Left forelimb (tissue), 1 donor: ENCODE results near the gene PALLD.

Source experiments
- DNase-seq: peaks from one replicate; pipeline ENCODE4 v3.0.0-alpha.2; 2018; ENCODE audit warnings: low spot score

PALLD gene

GRCh38 chr4:168592676-168593075 lies 95.8 kb downstream of the PALLD start:
- no peak for DNase-seq

- DNase-seq = no peak
Observed at GRCh38 chr4:168593399-168593798, 96.5 kb downstream of the PALLD start.

- DNase-seq = no peak
Observed at GRCh38 chr4:168594121-168594520, 97.3 kb downstream of the PALLD start.

GRCh38 chr4:168598191-168598590 lies 101.3 kb downstream of the PALLD start:
- no peak for DNase-seq

GRCh38 chr4:168600796-168601583 lies 104.1 kb downstream of the PALLD start:
- no peak for DNase-seq

- DNase-seq = no peak
Observed at GRCh38 chr4:168601899-168602298, 105.0 kb downstream of the PALLD start.

- no peak for DNase-seq
Observed at GRCh38 chr4:168604496-168605373, 107.9 kb downstream of the PALLD start.

GRCh38 chr4:168605411-168605810 lies 108.6 kb downstream of the PALLD start:
- no peak for DNase-seq

- DNase-seq = no peak
Observed at GRCh38 chr4:168607215-168607614, 110.4 kb downstream of the PALLD start.

GRCh38 chr4:168608771-168609170 lies 111.9 kb downstream of the PALLD start:
- no peak for DNase-seq

- DNase-seq = no peak
Observed at GRCh38 chr4:168609369-168609768, 112.5 kb downstream of the PALLD start.

- no peak for DNase-seq
Observed at GRCh38 chr4:168610911-168611530, 114.2 kb downstream of the PALLD start.

GRCh38 chr4:168612450-168613135 lies 115.7 kb downstream of the PALLD start:
- DNase-seq = no peak

- no peak for DNase-seq
Observed at GRCh38 chr4:168613869-168614268, 117.0 kb downstream of the PALLD start.

- no peak for DNase-seq
Observed at GRCh38 chr4:168614281-168615057, 117.6 kb downstream of the PALLD start.

- no peak for DNase-seq
Observed at GRCh38 chr4:168615294-168616065, 118.6 kb downstream of the PALLD start.

GRCh38 chr4:168618577-168619265 lies 121.9 kb downstream of the PALLD start:
- no peak for DNase-seq

GRCh38 chr4:168619266-168619631 lies 122.4 kb downstream of the PALLD start:
- DNase-seq = no peak

GRCh38 chr4:168621806-168622589 lies 125.1 kb downstream of the PALLD start:
- DNase-seq = no peak
